Measurements from ENCODE around the gene RUNX3. TPM values are rescaled to one million over a fixed set of nuclear protein-coding genes. Genes with fewer than 3 reads are reported as not detected.

RUNX3 gene
- total and polyA plus RNA-seq, 2 donors (not counting 1 experiment from before 2014, with no cell fraction given) = 86.0 to 127 TPM

GRCh38 chr1:24952413-24952841, 22.4 kb upstream of the RUNX3 start:
- DNase-seq = peak; percentile 58
- Histone ChIP-seq H3K27ac (ENCODE audit: low read length in 2 of 2) (no peak overlapping the region), H3K79me2 (ENCODE audit: control insufficient read depth, insufficient read depth, low read length) (no peaks in the 10 kb centered on the region), H3K36me3 (replicated peaks in 1 of 2; ENCODE audit: control extremely low read depth in 1 of 2, control insufficient read depth in 1 of 2, extremely low read depth in 1 of 2, insufficient read depth in 2 of 2, low read length in 1 of 2) (no peaks in the 10 kb centered on the region), H3K4me1 (ENCODE audit: control insufficient read depth in 2 of 2, insufficient read depth in 2 of 2, low read length in 2 of 2) (peaks cover 54 to 76% of the 10 kb centered on the region in 2 donors), H3K9me3 (ENCODE audit: control extremely low read depth in 1 of 3, control insufficient read depth in 2 of 3, insufficient read depth in 1 of 3, low read length in 2 of 3) (no peaks in the 10 kb centered on the region), H4K20me1 (ENCODE audit: control insufficient read depth, insufficient read depth, low read length, poor library complexity, severe bottlenecking) (no peaks in the 10 kb centered on the region), H2AFZ (ENCODE audit: insufficient read depth, low read depth, low read length, poor library complexity, severe bottlenecking) (no peak overlapping the region), H3K27me3 (replicated peaks in 1 of 4; ENCODE audit: control extremely low read depth in 1 of 4, control insufficient read depth in 3 of 4, insufficient read depth in 4 of 4, low read length in 3 of 4) (no peaks in the 10 kb centered on the region), H3K4me2 (replicated peaks; ENCODE audit: low read depth, low read length, poor library complexity, severe bottlenecking) (no peak overlapping the region), H3K9ac (ENCODE audit: low read length) (no peak overlapping the region), H3K4me3 (ENCODE audit: control extremely low read depth in 1 of 5, extremely low read depth in 1 of 5, insufficient read depth in 1 of 5, low read depth in 2 of 5, low read length in 4 of 5) (no peak overlapping the region)
- no peaks in the 10 kb centered on the region for H3K9me3 Mint-ChIP-seq (ENCODE audit: insufficient read depth)
- peak overlapping the region; percentile 47 for H3K27ac Mint-ChIP-seq
- ChIA-PET POLR2A (interaction anchor here (0.6 to 4.0 kb wide), 5 partner anchors 13 to 70 kb away, joined by 3 to 22 read pairs (median 4); no protein-coding TSS in a partner anchor), CTCF (interaction anchor here (1.0 to 6.2 kb wide), 16 partner anchors 11 to 148 kb away, joined by 4 to 67 read pairs (median 8); partner anchors contain the start of gene RUNX3)
- no peaks in the 10 kb centered on the region for H3K27me3 Mint-ChIP-seq
- WGBS (ENCODE audit: insufficient coverage) = 10% methylated on average over 2 of the region's 5 CpGs
- peak; percentile 19 for ATAC-seq (ENCODE audit: low read depth)
- H3K4me1 Mint-ChIP-seq = peaks cover 73% of the 10 kb centered on the region
- TF ChIP-seq CTCF (IDR thresholded peaks at IDR 0.05) (peak; percentile 9), EZH2 (IDR thresholded peaks at IDR 0.05; ENCODE audit: borderline replicate concordance, insufficient read depth, low read depth, low read length, poor library complexity, severe bottlenecking) (no peak)
- intact Hi-C loops (cut with micrococcal nuclease) = no loop called here
- peak overlapping the region; percentile 18 for H3K4me3 Mint-ChIP-seq

- intact Hi-C loops (cut with micrococcal nuclease) = no loop called here
- peaks cover 51 to 76% of the 10 kb centered on the region in 2 donors for H3K4me1 ChIP-seq (ENCODE audit: control insufficient read depth in 2 of 2, insufficient read depth in 2 of 2, low read length in 2 of 2)
- no peak for ATAC-seq (ENCODE audit: low read depth)
Measured at GRCh38 chr1:24951810-24952412, 21.8 kb upstream of the RUNX3 start.

More at GRCh38 chr1:24951810-24952412, 21.8 kb upstream of the RUNX3 start:
- H3K27me3 ChIP-seq (replicated peaks in 1 of 4; ENCODE audit: control extremely low read depth in 1 of 4, control insufficient read depth in 3 of 4, insufficient read depth in 4 of 4, low read length in 3 of 4) = no peaks in the 10 kb centered on the region
- TF ChIP-seq CTCF (IDR thresholded peaks at IDR 0.05) = no peak
- no peak for TF ChIP-seq EZH2 (IDR thresholded peaks at IDR 0.05; ENCODE audit: borderline replicate concordance, insufficient read depth, low read depth, low read length, poor library complexity, severe bottlenecking)
- H3K79me2 ChIP-seq (ENCODE audit: control insufficient read depth, insufficient read depth, low read length) = no peaks in the 10 kb centered on the region
- H3K27ac Mint-ChIP-seq = peak overlapping the region; percentile 47
- ChIA-PET POLR2A (interaction anchor here (0.7 to 4.0 kb wide), 5 partner anchors 13 to 71 kb away, joined by 3 to 22 read pairs (median 3); no protein-coding TSS in a partner anchor), CTCF (interaction anchor here (0.7 to 6.2 kb wide), 19 partner anchors 10 to 253 kb away, joined by 3 to 67 read pairs (median 6); partner anchors contain the start of gene RUNX3)
- no peaks in the 10 kb centered on the region for H4K20me1 ChIP-seq (ENCODE audit: control insufficient read depth, insufficient read depth, low read length, poor library complexity, severe bottlenecking)
- no peak for DNase-seq
- H3K4me3 Mint-ChIP-seq = no peak overlapping the region
- no peaks in the 10 kb centered on the region for H3K9me3 ChIP-seq (ENCODE audit: control extremely low read depth in 1 of 3, control insufficient read depth in 2 of 3, insufficient read depth in 1 of 3, low read length in 2 of 3)
- H3K27me3 Mint-ChIP-seq = no peaks in the 10 kb centered on the region
- no peak overlapping the region for H2AFZ ChIP-seq (ENCODE audit: insufficient read depth, low read depth, low read length, poor library complexity, severe bottlenecking)
- no peaks in the 10 kb centered on the region for H3K36me3 ChIP-seq (replicated peaks in 1 of 2; ENCODE audit: control extremely low read depth in 1 of 2, control insufficient read depth in 1 of 2, extremely low read depth in 1 of 2, insufficient read depth in 2 of 2, low read length in 1 of 2)
- no peak overlapping the region for H3K4me2 ChIP-seq (replicated peaks; ENCODE audit: low read depth, low read length, poor library complexity, severe bottlenecking)
- H3K4me1 Mint-ChIP-seq = peaks cover 71% of the 10 kb centered on the region
- H3K4me3 ChIP-seq (ENCODE audit: control extremely low read depth in 1 of 5, extremely low read depth in 1 of 5, insufficient read depth in 1 of 5, low read depth in 2 of 5, low read length in 4 of 5) = no peak overlapping the region
- H3K9me3 Mint-ChIP-seq (ENCODE audit: insufficient read depth) = no peaks in the 10 kb centered on the region
- no peak overlapping the region for H3K9ac ChIP-seq (ENCODE audit: low read length)
- 100% methylated on average over 1 of the region's 2 CpGs for WGBS (ENCODE audit: insufficient coverage)
- no peak overlapping the region for H3K27ac ChIP-seq (ENCODE audit: low read length in 2 of 2)
